Hepatocyte (in vitro differentiated cells): ENCODE data around the gene ZNF710. TPM values are rescaled to one million over a fixed set of nuclear protein-coding genes. Genes with fewer than 3 reads are reported as not detected.

Experiments
- DNase-seq: peaks from one replicate; pipeline ENCODE4 v3.0.0-alpha.2; 2016; ENCODE audit warnings: low spot score
- H2AFZ ChIP-seq: fragments of 200-600 bp; sonication (generic); 2 replicates; pipeline ENCODE4 v1.6.0; 2016; ENCODE audit warnings: antibody characterized with exemption, mild to moderate bottlenecking
- H3K27ac ChIP-seq: fragments of 200-600 bp; sonication (generic); 2 replicates; pipeline ENCODE4 v1.5.1; 2016; ENCODE audit warnings: mild to moderate bottlenecking
- H3K27me3 ChIP-seq: fragments of 200-600 bp; sonication (generic); 2 replicates; pipeline ENCODE4 v1.6.1; 2016
- H3K36me3 ChIP-seq: fragments of 200-600 bp; sonication (generic); replicated peaks from 2 replicates; pipeline ENCODE4 v1.5.1; 2016; ENCODE audit warnings: low read depth; ENCODE audit not compliant: insufficient read depth
- H3K4me1 ChIP-seq: fragments of 200-600 bp; sonication (generic); 2 replicates; pipeline ENCODE4 v1.5.1; 2016; ENCODE audit warnings: mild to moderate bottlenecking, moderate library complexity; ENCODE audit not compliant: insufficient read depth
- H3K4me2 ChIP-seq: fragments of 200-600 bp; sonication (generic); 2 replicates; pipeline ENCODE4 v1.6.0; 2016
- H3K4me3 ChIP-seq: fragments of 200-600 bp; sonication (generic); 2 replicates; pipeline ENCODE4 v1.5.1; 2016; ENCODE audit warnings: mild to moderate bottlenecking
- H3K79me2 ChIP-seq: fragments of 200-600 bp; sonication (generic); 2 replicates; pipeline ENCODE4 v1.6.0; 2017; ENCODE audit warnings: mild to moderate bottlenecking
- H3K9me2 ChIP-seq: fragments of 200-600 bp; sonication (generic); replicated peaks from 2 replicates; pipeline ENCODE4 v1.6.0; 2017; ENCODE audit warnings: mild to moderate bottlenecking; ENCODE audit not compliant: insufficient read depth
- H3K9me3 ChIP-seq: fragments of 200-600 bp; sonication (generic); 2 replicates; pipeline ENCODE4 v1.5.1; 2016; ENCODE audit warnings: low read depth, mild to moderate bottlenecking
- H4K20me1 ChIP-seq: fragments of 200-600 bp; sonication (generic); 2 replicates; pipeline ENCODE4 v1.6.0; 2016; ENCODE audit warnings: mild to moderate bottlenecking; ENCODE audit not compliant: insufficient read depth, poor library complexity, severe bottlenecking
- CTCF ChIP-seq: fragments of 200-600 bp; sonication (generic); IDR thresholded peaks from 2 replicates; pipeline ENCODE4 v1.5.1; 2016; ENCODE audit warnings: antibody characterized with exemption, mild to moderate bottlenecking; ENCODE audit not compliant: poor library complexity
- EZH2 ChIP-seq: fragments of 200-600 bp; sonication (generic); IDR thresholded peaks from 2 replicates; pipeline ENCODE4 v1.6.1; 2016; ENCODE audit warnings: antibody characterized with exemption, mild to moderate bottlenecking, borderline replicate concordance
- EZH2phosphoT487 ChIP-seq: fragments of 200-600 bp; sonication (generic); IDR thresholded peaks from one replicate; pipeline ENCODE4 v1.6.1; 2018; ENCODE audit warnings: antibody characterized with exemption, mild to moderate bottlenecking, low read depth, moderate library complexity; ENCODE audit not compliant: unreplicated experiment, severe bottlenecking
- WGBS: methylation state at CpG from one replicate; pipeline ENCODE4 v1.1.6; 2016; ENCODE audit warnings: low lambda C conversion rate; ENCODE audit errors: missing lambda C conversion rate; 5-methylcytosine and 5-hydroxymethylcytosine counted together
- polyA plus RNA-seq: library from polyadenylated mRNA; unstranded; fragments of >200 nt; fragmentation: Nextera tagmentation; extraction: Ambion mirVana; gene quantifications from 2 replicates; pipeline ENCODE4 v1.2.1, GENCODE V29; 2016
- total RNA-seq: library from RNA; depleted of rRNA; stranded (reverse); fragments of >200 nt; gene quantifications from 2 replicates; pipeline ENCODE4 v1.2.3, GENCODE V29; 2014

ZNF710 gene
- total and polyA plus RNA-seq, 2 experiments from 2014 or later: 14.5 to 17.2 TPM

DNA sequence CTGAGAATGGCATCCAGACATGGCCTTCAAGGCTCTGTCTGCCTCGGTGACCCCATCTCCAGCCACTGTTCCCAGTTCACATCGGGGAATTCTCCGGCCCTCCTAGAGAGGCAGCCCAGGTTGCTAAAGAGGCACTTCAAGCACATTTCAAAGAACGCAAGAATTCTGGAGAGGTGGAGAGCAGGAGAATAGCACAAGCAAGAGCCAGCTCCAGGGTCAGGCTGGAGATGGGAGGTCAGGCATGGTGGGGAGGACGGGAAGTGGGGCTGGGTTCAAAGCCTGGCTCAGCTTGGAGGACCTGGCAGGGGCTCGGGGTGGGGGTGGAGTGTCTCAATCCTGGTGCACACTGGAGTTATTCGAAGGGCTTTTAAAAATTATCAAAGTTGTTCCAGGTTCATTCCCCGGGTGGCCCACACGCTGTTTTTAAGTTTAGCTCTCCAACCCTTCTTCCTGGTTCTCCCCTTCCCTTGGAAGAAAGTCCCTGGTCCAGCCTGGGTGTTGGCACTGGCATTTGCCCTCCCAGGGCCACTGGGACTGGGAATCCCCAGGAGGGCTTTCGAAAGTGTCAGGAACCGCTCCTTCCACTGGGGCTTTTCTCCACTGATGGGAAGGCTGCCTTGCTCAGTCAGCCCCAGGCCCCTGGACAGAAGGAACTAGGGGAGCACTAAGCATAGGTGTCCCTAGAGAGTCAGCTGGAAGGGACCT lies 35.8 kb downstream of the ZNF710 start:
- Histone ChIP-seq H3K9me2 (no peaks in the 10 kb centered on the region), H3K36me3 (no peaks in the 10 kb centered on the region), H3K27me3 (no peaks in the 10 kb centered on the region), H3K4me2 (no peak overlapping the region), H2AFZ (no peak overlapping the region), H3K27ac (peak overlapping the region; percentile 79), H3K79me2 (peaks cover 82% of the 10 kb centered on the region), H3K9me3 (no peaks in the 10 kb centered on the region), H3K4me3 (no peak overlapping the region), H3K4me1 (peaks cover 52% of the 10 kb centered on the region), H4K20me1 (no peaks in the 10 kb centered on the region)
- DNase-seq: no peak
- no peak for TF ChIP-seq EZH2
- no peak for TF ChIP-seq CTCF
- 85% methylated on average over 8 of the region's 11 CpGs for WGBS

DNA sequence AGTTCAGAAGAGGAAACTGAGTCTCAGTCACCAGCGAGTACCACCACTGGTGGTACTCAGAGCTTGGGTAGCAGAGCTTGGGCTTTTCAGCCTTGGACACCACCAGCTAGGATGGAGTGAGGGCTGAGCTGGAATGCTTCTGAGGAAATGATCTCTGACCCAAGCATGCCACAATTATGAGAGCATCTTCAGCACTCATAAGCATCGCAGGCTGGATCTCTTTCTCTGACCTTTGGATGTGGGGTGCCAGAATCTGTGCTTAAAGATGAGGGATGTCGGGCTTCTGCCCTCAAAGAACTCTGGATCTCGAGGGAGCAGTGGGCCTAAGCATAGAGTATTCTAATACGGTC lies 36.4 kb downstream of the ZNF710 start:
- Histone ChIP-seq H2AFZ (no peak overlapping the region), H3K9me3 (no peaks in the 10 kb centered on the region), H3K27me3 (no peaks in the 10 kb centered on the region), H3K79me2 (peaks cover 82% of the 10 kb centered on the region), H4K20me1 (no peaks in the 10 kb centered on the region), H3K36me3 (no peaks in the 10 kb centered on the region), H3K27ac (peak overlapping the region; percentile 79), H3K4me2 (no peak overlapping the region), H3K4me3 (no peak overlapping the region), H3K4me1 (peaks cover 52% of the 10 kb centered on the region), H3K9me2 (no peaks in the 10 kb centered on the region)
- TF ChIP-seq EZH2 (no peak), EZH2phosphoT487 (no peak), CTCF (no peak)
- no peak for DNase-seq
- 91% methylated on average over 5 of the region's 5 CpGs for WGBS

- H3K9me2 ChIP-seq: no peaks in the 10 kb centered on the region
- WGBS: 77% methylated on average over 14 of the region's 14 CpGs
- H3K27me3 ChIP-seq: no peaks in the 10 kb centered on the region
- H3K4me2 ChIP-seq: no peak overlapping the region
- peaks cover 52% of the 10 kb centered on the region for H3K4me1 ChIP-seq
- peak overlapping the region; percentile 79 for H3K27ac ChIP-seq
- H3K9me3 ChIP-seq: no peaks in the 10 kb centered on the region
- peaks cover 82% of the 10 kb centered on the region for H3K79me2 ChIP-seq
- no peaks in the 10 kb centered on the region for H3K36me3 ChIP-seq
- peak; percentile 62 for DNase-seq
- H2AFZ ChIP-seq: no peak overlapping the region
- TF ChIP-seq EZH2phosphoT487 (no peak), EZH2 (no peak), CTCF (no peak)
- H4K20me1 ChIP-seq: no peaks in the 10 kb centered on the region
- H3K4me3 ChIP-seq: no peak overlapping the region
Observed at GRCh38 chr15:90037961-90038631, 37.0 kb downstream of the ZNF710 start.
